GM23338 (cell line): ENCODE measurements around the gene MAPK9. TPM values are rescaled to one million over a fixed set of nuclear protein-coding genes. Genes with fewer than 3 reads are reported as not detected.

ENCODE experiments used
- ATAC-seq: fragments of 200-7000 bp; cut with Tn5 transposase; 3 replicates; pipeline ENCODE4 v1.9.1; 2020
- DNase-seq: peaks from one replicate; pipeline ENCODE4 v3.0.0-alpha.2; 2015; ENCODE audit warnings: low spot score
- H2AFZ ChIP-seq: fragments of 200-600 bp; sonication (generic); 2 replicates; pipeline ENCODE4 v1.8.0; 2016; ENCODE audit warnings: antibody characterized with exemption, mild to moderate bottlenecking, moderate library complexity
- H3F3A ChIP-seq: fragments of 200-600 bp; sonication (generic); replicated peaks from 2 replicates; pipeline ENCODE4 v1.8.0; 2017; ENCODE audit warnings: antibody characterized with exemption, mixed run types, low read depth
- H3K27ac ChIP-seq: fragments of 200-600 bp; sonication (generic); 2 replicates; pipeline ENCODE4 v1.6.1; 2016; ENCODE audit warnings: low read depth
- H3K27me3 ChIP-seq: fragments of 200-600 bp; sonication (generic); 2 replicates; pipeline ENCODE4 v1.8.0; 2016; ENCODE audit warnings: mild to moderate bottlenecking, mixed run types, moderate library complexity; ENCODE audit not compliant: insufficient read depth
- H3K36me3 ChIP-seq: fragments of 200-600 bp; sonication (generic); 2 replicates; pipeline ENCODE4 v1.8.0; 2016; ENCODE audit warnings: mild to moderate bottlenecking; ENCODE audit not compliant: insufficient read depth
- H3K4me1 ChIP-seq: fragments of 200-600 bp; sonication (generic); 2 replicates; pipeline ENCODE4 v1.8.0; 2016; ENCODE audit warnings: mild to moderate bottlenecking, moderate library complexity; ENCODE audit not compliant: insufficient read depth
- H3K4me2 ChIP-seq: fragments of 200-600 bp; sonication (generic); 2 replicates; pipeline ENCODE4 v1.7.1; 2017; ENCODE audit warnings: mixed run types
- H3K4me3 ChIP-seq: fragments of 200-600 bp; sonication (generic); 2 replicates; pipeline ENCODE4 v1.6.1; 2016; ENCODE audit warnings: mixed run types
- H3K79me2 ChIP-seq: fragments of 200-600 bp; sonication (generic); replicated peaks from 2 replicates; pipeline ENCODE4 v1.8.0; 2017; ENCODE audit warnings: mild to moderate bottlenecking; ENCODE audit not compliant: insufficient read depth
- H3K9me2 ChIP-seq: fragments of 200-600 bp; sonication (generic); 2 replicates; pipeline ENCODE4 v1.8.0; 2017; ENCODE audit not compliant: insufficient read depth
- H4K20me1 ChIP-seq: fragments of 200-600 bp; sonication (generic); replicated peaks from 2 replicates; pipeline ENCODE4 v1.8.0; 2017; ENCODE audit warnings: mild to moderate bottlenecking; ENCODE audit not compliant: insufficient read depth
- H3K27ac Mint-ChIP-seq: 2 replicates; pipeline ENCODE4 v1.8.0; 2020; ENCODE audit warnings: inconsistent platforms, mild to moderate bottlenecking, moderate library complexity, mixed read lengths
- H3K27me3 Mint-ChIP-seq: 3 replicates; pipeline ENCODE4 v1.8.0; 2022; ENCODE audit warnings: low read depth, mild to moderate bottlenecking, moderate library complexity, mixed read lengths, inconsistent platforms; ENCODE audit not compliant: insufficient read depth, poor library complexity
- H3K36me3 Mint-ChIP-seq: 3 replicates; pipeline ENCODE4 v1.8.0; 2021; ENCODE audit warnings: low read depth, mild to moderate bottlenecking, inconsistent platforms, moderate library complexity, mixed read lengths
- H3K4me1 Mint-ChIP-seq: 3 replicates; pipeline ENCODE4 v1.8.0; 2020; ENCODE audit warnings: mild to moderate bottlenecking, inconsistent platforms, mixed read lengths
- H3K4me3 Mint-ChIP-seq: 3 replicates; pipeline ENCODE4 v1.8.0; 2021; ENCODE audit warnings: moderate library complexity, mild to moderate bottlenecking, inconsistent platforms, mixed read lengths
- H3K9me3 Mint-ChIP-seq: 3 replicates; pipeline ENCODE4 v1.8.0; 2020; ENCODE audit warnings: moderate library complexity, mild to moderate bottlenecking, inconsistent platforms, mixed read lengths
- CREB1 ChIP-seq: fragments of 250-450 bp; sonication (Bioruptor Pico); IDR thresholded peaks from 2 replicates; pipeline ENCODE4 v1.5.0; 2020; ENCODE audit warnings: low read depth, mild to moderate bottlenecking, moderate library complexity
- EZH2 ChIP-seq: fragments of 200-600 bp; sonication (generic); IDR thresholded peaks from one replicate; pipeline ENCODE4 v1.8.0; 2017; ENCODE audit warnings: antibody characterized with exemption, mild to moderate bottlenecking, low read depth; ENCODE audit not compliant: unreplicated experiment
- EZH2phosphoT487 ChIP-seq: fragments of 200-600 bp; sonication (generic); IDR thresholded peaks from one replicate; pipeline ENCODE4 v1.8.1; 2018; ENCODE audit warnings: antibody characterized with exemption; ENCODE audit not compliant: unreplicated experiment
- JUNB ChIP-seq: IDR thresholded peaks from one replicate; pipeline ENCODE4 v1.6.1; 2016; ENCODE audit warnings: antibody characterized with exemption; ENCODE audit not compliant: unreplicated experiment
- NANOG ChIP-seq: IDR thresholded peaks from 2 replicates; pipeline ENCODE4 v1.6.1; 2016; ENCODE audit warnings: antibody characterized with exemption, borderline replicate concordance
- STAT1 ChIP-seq: IDR thresholded peaks from one replicate; pipeline ENCODE4 v1.6.1; 2016; ENCODE audit warnings: antibody characterized with exemption; ENCODE audit not compliant: unreplicated experiment
- ZNF114 ChIP-seq: fragments of 250-450 bp; sonication (Bioruptor Pico); IDR thresholded peaks from 2 replicates; pipeline ENCODE4 v1.5.0; 2020; ENCODE audit warnings: mild to moderate bottlenecking, moderate library complexity
- ZNF331 ChIP-seq: fragments of 250-450 bp; sonication (Bioruptor Pico); IDR thresholded peaks from 2 replicates; pipeline ENCODE4 v1.5.0; 2020; ENCODE audit warnings: low read depth, mild to moderate bottlenecking, moderate library complexity
- polyA plus RNA-seq: library from polyadenylated mRNA; unstranded; fragments of >200 nt; fragmentation: Nextera tagmentation; extraction: Ambion mirVana; gene quantifications from 2 replicates; pipeline ENCODE4 v1.2.1, GENCODE V29; 2016
- total RNA-seq: library from RNA; depleted of rRNA; stranded (reverse); fragments of >200 nt; shearing (Covaris generic); gene quantifications from 2 replicates; pipeline ENCODE4 v1.2.3, GENCODE V29; 2014
- TF ChIP-seq, protein P1 (sequence below): IDR thresholded peaks from 2 replicates; pipeline ENCODE4 v1.6.1; 2016; ENCODE audit warnings: antibody characterized with exemption
- TF ChIP-seq, protein P2 (sequence below), 2 experiments: fragments of 200-600 bp in 1 of 2; sonication (generic) in 1 of 2; conservative IDR thresholded peaks; 2 replicates each; pipeline versions ENCODE4 v1.5.1 to v1.6.1; 2016 to 2017; ENCODE audit warnings: antibody characterized with exemption in 2 of 2, low read depth in 2 of 2, mild to moderate bottlenecking in 2 of 2, moderate library complexity in 1 of 2

The MAPK9 gene
- total and polyA plus RNA-seq, 2 experiments from 2014 or later = 16.8 to 37.0 TPM

GRCh38 chr5:180326989-180327565 is 35.2 kb upstream of the MAPK9 start:
- Histone ChIP-seq H3K79me2 (peaks cover 6% of the 10 kb centered on the region; the same call in 1 of the 2 replicates), H3K4me3 (no peak overlapping the region), H2AFZ (no peak overlapping the region), H3K4me2 (no peak overlapping the region), H3K4me1 (peaks cover 12% of the 10 kb centered on the region), H3K36me3 (peaks cover 70% of the 10 kb centered on the region), H3F3A (peaks cover 35% of the 10 kb centered on the region), H3K27ac (peak overlapping the region; percentile 76), H3K27me3 (no peaks in the 10 kb centered on the region), H4K20me1 (peaks cover 3% of the 10 kb centered on the region; the same call in 1 of the 2 replicates), H3K9me2 (no peaks in the 10 kb centered on the region)
- Mint-ChIP-seq H3K36me3 (peaks cover 95% of the 10 kb centered on the region), H3K27me3 (peaks cover 11% of the 10 kb centered on the region), H3K4me1 (peaks cover 38% of the 10 kb centered on the region), H3K4me3 (no peak overlapping the region), H3K9me3 (no peaks in the 10 kb centered on the region; the same call in 2 of the 3 replicates), H3K27ac (peak overlapping the region; percentile 88)
- TF ChIP-seq STAT1 = no peak
- TF ChIP-seq ZNF331 (CRISPR knock-in tag) = no peak
- TF ChIP-seq, protein P1, sequence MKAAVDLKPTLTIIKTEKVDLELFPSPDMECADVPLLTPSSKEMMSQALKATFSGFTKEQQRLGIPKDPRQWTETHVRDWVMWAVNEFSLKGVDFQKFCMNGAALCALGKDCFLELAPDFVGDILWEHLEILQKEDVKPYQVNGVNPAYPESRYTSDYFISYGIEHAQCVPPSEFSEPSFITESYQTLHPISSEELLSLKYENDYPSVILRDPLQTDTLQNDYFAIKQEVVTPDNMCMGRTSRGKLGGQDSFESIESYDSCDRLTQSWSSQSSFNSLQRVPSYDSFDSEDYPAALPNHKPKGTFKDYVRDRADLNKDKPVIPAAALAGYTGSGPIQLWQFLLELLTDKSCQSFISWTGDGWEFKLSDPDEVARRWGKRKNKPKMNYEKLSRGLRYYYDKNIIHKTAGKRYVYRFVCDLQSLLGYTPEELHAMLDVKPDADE = no peak
- no peak for TF ChIP-seq EZH2
- no peak for TF ChIP-seq EZH2phosphoT487
- TF ChIP-seq NANOG = no peak
- TF ChIP-seq, protein P2, sequence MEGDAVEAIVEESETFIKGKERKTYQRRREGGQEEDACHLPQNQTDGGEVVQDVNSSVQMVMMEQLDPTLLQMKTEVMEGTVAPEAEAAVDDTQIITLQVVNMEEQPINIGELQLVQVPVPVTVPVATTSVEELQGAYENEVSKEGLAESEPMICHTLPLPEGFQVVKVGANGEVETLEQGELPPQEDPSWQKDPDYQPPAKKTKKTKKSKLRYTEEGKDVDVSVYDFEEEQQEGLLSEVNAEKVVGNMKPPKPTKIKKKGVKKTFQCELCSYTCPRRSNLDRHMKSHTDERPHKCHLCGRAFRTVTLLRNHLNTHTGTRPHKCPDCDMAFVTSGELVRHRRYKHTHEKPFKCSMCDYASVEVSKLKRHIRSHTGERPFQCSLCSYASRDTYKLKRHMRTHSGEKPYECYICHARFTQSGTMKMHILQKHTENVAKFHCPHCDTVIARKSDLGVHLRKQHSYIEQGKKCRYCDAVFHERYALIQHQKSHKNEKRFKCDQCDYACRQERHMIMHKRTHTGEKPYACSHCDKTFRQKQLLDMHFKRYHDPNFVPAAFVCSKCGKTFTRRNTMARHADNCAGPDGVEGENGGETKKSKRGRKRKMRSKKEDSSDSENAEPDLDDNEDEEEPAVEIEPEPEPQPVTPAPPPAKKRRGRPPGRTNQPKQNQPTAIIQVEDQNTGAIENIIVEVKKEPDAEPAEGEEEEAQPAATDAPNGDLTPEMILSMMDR (conservative IDR thresholded peaks at IDR 0.05; ENCODE audit: low read depth in 2 of 2) = no peak
- TF ChIP-seq JUNB = no peak
- TF ChIP-seq CREB1 (CRISPR knock-in tag) = no peak
- ATAC-seq = no peak
- no peak for DNase-seq

DNA sequence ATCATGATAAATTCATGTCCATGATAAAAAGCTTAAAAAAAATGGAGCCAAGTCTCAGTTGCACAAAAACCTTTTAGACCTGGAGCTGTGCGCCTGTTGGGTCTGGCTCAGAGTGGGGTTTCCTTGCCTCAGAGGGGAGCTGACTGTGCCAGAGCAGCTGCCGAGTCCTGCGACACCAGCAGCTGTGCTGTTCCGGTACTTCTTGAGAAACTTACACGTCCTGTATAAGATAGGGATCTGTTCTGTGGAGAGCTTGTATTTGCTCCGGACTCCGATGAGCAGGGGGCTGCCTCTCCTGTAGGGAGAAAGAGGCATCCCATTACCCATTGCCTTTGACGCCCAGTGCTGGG is 32.7 kb upstream of the MAPK9 start:
- Histone ChIP-seq H2AFZ (no peak overlapping the region), H3F3A (peaks cover 24% of the 10 kb centered on the region), H3K4me3 (no peak overlapping the region), H3K4me1 (0 out of 2 replicates have a peak, but pooled peaks cover 3% of the 10 kb centered on the region), H3K27ac (peak overlapping the region; percentile 79; the same call in 1 of the 2 replicates), H3K79me2 (peaks cover 3% of the 10 kb centered on the region; the same call in 1 of the 2 replicates), H3K9me2 (no peaks in the 10 kb centered on the region), H4K20me1 (peaks cover 3% of the 10 kb centered on the region; the same call in 1 of the 2 replicates), H3K27me3 (no peaks in the 10 kb centered on the region), H3K4me2 (no peak overlapping the region), H3K36me3 (peaks cover 80% of the 10 kb centered on the region)
- no peaks in the 10 kb centered on the region; the same call in 2 of the 3 replicates for H3K9me3 Mint-ChIP-seq
- no peak overlapping the region for H3K4me3 Mint-ChIP-seq
- H3K4me1 Mint-ChIP-seq = peaks cover 16% of the 10 kb centered on the region; the same call in 2 of the 3 replicates
- H3K27ac Mint-ChIP-seq = peak overlapping the region; percentile 71
- ATAC-seq (no peak), DNase-seq (no peak)
- peaks cover 8% of the 10 kb centered on the region for H3K27me3 Mint-ChIP-seq
- peaks cover 96% of the 10 kb centered on the region for H3K36me3 Mint-ChIP-seq
- TF ChIP-seq, protein P1 = no peak
- TF ChIP-seq ZNF114 = no peak
- TF ChIP-seq, protein P2 (conservative IDR thresholded peaks at IDR 0.05; ENCODE audit: low read depth in 2 of 2) = no peak
